Neural progenitor cell (in vitro differentiated cells): ENCODE measurements around the gene DDX18. TPM values are rescaled to one million over a fixed set of nuclear protein-coding genes. Genes with fewer than 3 reads are reported as not detected.

Source experiments
- DNase-seq: peaks from one replicate; pipeline ENCODE4 v3.0.0-alpha.2; 2016; ENCODE audit warnings: low spot score
- H2AFZ ChIP-seq: fragments of 200-600 bp; sonication (generic); replicated peaks from 2 replicates; pipeline ENCODE4 v1.6.1; 2016; ENCODE audit warnings: antibody characterized with exemption
- H3F3A ChIP-seq: fragments of 200-600 bp; sonication (generic); 2 replicates; pipeline ENCODE4 v1.6.1; 2016; ENCODE audit warnings: antibody characterized with exemption, low read depth
- H3K27ac ChIP-seq: fragments of 200-600 bp; sonication (generic); 2 replicates; pipeline ENCODE4 v1.5.1; 2016; ENCODE audit warnings: mild to moderate bottlenecking
- H3K27me3 ChIP-seq: fragments of 200-600 bp; sonication (generic); 2 replicates; pipeline ENCODE4 v1.6.1; 2016; ENCODE audit warnings: mild to moderate bottlenecking, moderate library complexity
- H3K36me3 ChIP-seq: fragments of 200-600 bp; sonication (generic); 2 replicates; pipeline ENCODE4 v1.5.1; 2016
- H3K4me1 ChIP-seq: fragments of 200-600 bp; sonication (generic); 2 replicates; pipeline ENCODE4 v1.6.1; 2016; ENCODE audit warnings: mixed run types
- H3K4me2 ChIP-seq: fragments of 200-600 bp; sonication (generic); 2 replicates; pipeline ENCODE4 v1.6.1; 2016
- H3K4me3 ChIP-seq: fragments of 200-600 bp; sonication (generic); 2 replicates; pipeline ENCODE4 v1.5.1; 2016
- H3K79me2 ChIP-seq: fragments of 200-600 bp; sonication (generic); 2 replicates; pipeline ENCODE4 v1.6.1; 2016; ENCODE audit warnings: low read depth
- H3K9ac ChIP-seq: fragments of 200-600 bp; sonication (generic); 2 replicates; pipeline ENCODE4 v1.6.1; 2016
- H3K9me3 ChIP-seq: fragments of 200-600 bp; sonication (generic); 2 replicates; pipeline ENCODE4 v1.5.1; 2016; ENCODE audit warnings: low read depth
- H4K20me1 ChIP-seq: fragments of 200-600 bp; sonication (generic); 2 replicates; pipeline ENCODE4 v1.6.1; 2016; ENCODE audit warnings: low read depth
- H3K27ac Mint-ChIP-seq: 3 replicates; pipeline ENCODE4 v1.8.0; 2021; ENCODE audit warnings: mixed read lengths
- H3K27me3 Mint-ChIP-seq: 2 replicates; pipeline ENCODE4 v1.8.0; 2022; ENCODE audit warnings: low read depth, mild to moderate bottlenecking, inconsistent platforms, moderate library complexity, mixed read lengths; ENCODE audit not compliant: insufficient read depth
- H3K36me3 Mint-ChIP-seq: 3 replicates; pipeline ENCODE4 v1.8.0; 2021; ENCODE audit warnings: mixed read lengths
- H3K4me1 Mint-ChIP-seq: 3 replicates; pipeline ENCODE4 v1.8.0; 2021; ENCODE audit warnings: mixed read lengths
- H3K4me3 Mint-ChIP-seq: 3 replicates; pipeline ENCODE4 v1.8.0; 2021; ENCODE audit warnings: mild to moderate bottlenecking, moderate library complexity, mixed read lengths
- H3K9me3 Mint-ChIP-seq: 3 replicates; pipeline ENCODE4 v1.8.0; 2020; ENCODE audit warnings: mixed read lengths
- CTCF ChIP-seq: fragments of 200-600 bp; sonication (generic); IDR thresholded peaks from 2 replicates; pipeline ENCODE4 v1.5.1; 2017; ENCODE audit warnings: antibody characterized with exemption, mild to moderate bottlenecking
- EZH2 ChIP-seq: fragments of 200-600 bp; sonication (generic); IDR thresholded peaks from 2 replicates; pipeline ENCODE4 v1.6.1; 2017; ENCODE audit warnings: antibody characterized with exemption, mild to moderate bottlenecking, moderate library complexity
- EZH2phosphoT487 ChIP-seq: fragments of 200-600 bp; sonication (generic); IDR thresholded peaks from 2 replicates; pipeline ENCODE4 v1.6.1; 2017; ENCODE audit warnings: antibody characterized with exemption
- total RNA-seq: library from RNA; depleted of rRNA; stranded (reverse); fragments of >200 nt; gene quantifications from 2 replicates; pipeline ENCODE4 v1.2.3, GENCODE V29; 2015; ENCODE audit warnings: low replicate concordance

Gene DDX18
- total RNA-seq, 1 donor from 2014 or later, result 87.0 TPM

GRCh38 chr2:117858892-117859531, 44.5 kb downstream of the DDX18 start:
- Mint-ChIP-seq H3K27me3 (peaks cover 10% of the 10 kb centered on the region), H3K27ac (no peak overlapping the region), H3K4me1 (no peaks in the 10 kb centered on the region), H3K9me3 (no peaks in the 10 kb centered on the region), H3K4me3 (no peak overlapping the region), H3K36me3 (no peaks in the 10 kb centered on the region)
- H3K27me3 ChIP-seq, result peaks cover 3% of the 10 kb centered on the region
- no peaks in the 10 kb centered on the region for H3K36me3 ChIP-seq
- no peaks in the 10 kb centered on the region for H3F3A ChIP-seq
- no peaks in the 10 kb centered on the region for H4K20me1 ChIP-seq
- peak; percentile 50 for DNase-seq
- no peak overlapping the region for H3K27ac ChIP-seq
- no peaks in the 10 kb centered on the region for H3K9me3 ChIP-seq
- H2AFZ ChIP-seq, result no peak overlapping the region
- H3K4me1 ChIP-seq, result no peaks in the 10 kb centered on the region
- TF ChIP-seq EZH2phosphoT487 (no peak), EZH2 (no peak), CTCF (no peak)
- H3K79me2 ChIP-seq, result no peaks in the 10 kb centered on the region
- no peak overlapping the region for H3K9ac ChIP-seq
- H3K4me3 ChIP-seq, result no peak overlapping the region
- H3K4me2 ChIP-seq, result peak overlapping the region; percentile 31

- H3K27me3 Mint-ChIP-seq, result peaks cover 10% of the 10 kb centered on the region
- H2AFZ ChIP-seq, result no peak overlapping the region
- H3K9me3 Mint-ChIP-seq, result no peaks in the 10 kb centered on the region
- H3K27me3 ChIP-seq, result peaks cover 3% of the 10 kb centered on the region
- H3K27ac Mint-ChIP-seq, result no peak overlapping the region
- H4K20me1 ChIP-seq, result no peaks in the 10 kb centered on the region
- H3K9ac ChIP-seq, result no peak overlapping the region
- no peaks in the 10 kb centered on the region for H3K79me2 ChIP-seq
- H3K9me3 ChIP-seq, result no peaks in the 10 kb centered on the region
- H3K36me3 ChIP-seq, result no peaks in the 10 kb centered on the region
- H3K4me2 ChIP-seq, result no peak overlapping the region
- DNase-seq, result no peak
- no peaks in the 10 kb centered on the region for H3K36me3 Mint-ChIP-seq
- no peak for TF ChIP-seq EZH2
- no peak for TF ChIP-seq CTCF
- no peak for TF ChIP-seq EZH2phosphoT487
- no peaks in the 10 kb centered on the region for H3K4me1 Mint-ChIP-seq
- no peaks in the 10 kb centered on the region for H3F3A ChIP-seq
- H3K4me1 ChIP-seq, result no peaks in the 10 kb centered on the region
- H3K27ac ChIP-seq, result no peak overlapping the region
- H3K4me3 ChIP-seq, result no peak overlapping the region
- H3K4me3 Mint-ChIP-seq, result no peak overlapping the region
These were observed 45.0 kb downstream of the DDX18 start for GRCh38 chr2:117859532-117859911.

- no peaks in the 10 kb centered on the region for H3F3A ChIP-seq
- TF ChIP-seq EZH2 (no peak), EZH2phosphoT487 (no peak), CTCF (no peak)
- H3K4me3 ChIP-seq, result no peak overlapping the region
- no peaks in the 10 kb centered on the region for H3K79me2 ChIP-seq
- H3K36me3 ChIP-seq, result no peaks in the 10 kb centered on the region
- no peak overlapping the region for H3K27ac ChIP-seq
- DNase-seq, result no peak
- Mint-ChIP-seq H3K27ac (no peak overlapping the region), H3K4me3 (no peak overlapping the region), H3K9me3 (no peaks in the 10 kb centered on the region), H3K27me3 (peaks cover 10% of the 10 kb centered on the region), H3K4me1 (no peaks in the 10 kb centered on the region), H3K36me3 (no peaks in the 10 kb centered on the region)
- H3K27me3 ChIP-seq, result peaks cover 3% of the 10 kb centered on the region
- no peaks in the 10 kb centered on the region for H3K4me1 ChIP-seq
- H3K4me2 ChIP-seq, result no peak overlapping the region
- no peak overlapping the region for H3K9ac ChIP-seq
- no peak overlapping the region for H2AFZ ChIP-seq
- H4K20me1 ChIP-seq, result no peaks in the 10 kb centered on the region
- no peaks in the 10 kb centered on the region for H3K9me3 ChIP-seq
These were observed 45.6 kb downstream of the DDX18 start for GRCh38 chr2:117859924-117860647.
